H54 (cell line): ENCODE measurements around the gene AGAP3.

ENCODE experiments used
- DNase-seq: peaks from one replicate; pipeline ENCODE4 v3.0.0; 2011; ENCODE audit warnings: low spot score, mixed read lengths; ENCODE audit not compliant: insufficient read length
- FAIRE-seq: peaks from 3 replicates; lab custom pipeline; 2011; peaks lifted over from hg19 to GRCh38; lab: Jason Lieb, UNC
- POLR2A ChIP-seq: IDR thresholded peaks from 2 replicates; pipeline ENCODE4 v1.6.1; 2011; ENCODE audit warnings: low read depth, mild to moderate bottlenecking, low read length

AGAP3 gene

DNA sequence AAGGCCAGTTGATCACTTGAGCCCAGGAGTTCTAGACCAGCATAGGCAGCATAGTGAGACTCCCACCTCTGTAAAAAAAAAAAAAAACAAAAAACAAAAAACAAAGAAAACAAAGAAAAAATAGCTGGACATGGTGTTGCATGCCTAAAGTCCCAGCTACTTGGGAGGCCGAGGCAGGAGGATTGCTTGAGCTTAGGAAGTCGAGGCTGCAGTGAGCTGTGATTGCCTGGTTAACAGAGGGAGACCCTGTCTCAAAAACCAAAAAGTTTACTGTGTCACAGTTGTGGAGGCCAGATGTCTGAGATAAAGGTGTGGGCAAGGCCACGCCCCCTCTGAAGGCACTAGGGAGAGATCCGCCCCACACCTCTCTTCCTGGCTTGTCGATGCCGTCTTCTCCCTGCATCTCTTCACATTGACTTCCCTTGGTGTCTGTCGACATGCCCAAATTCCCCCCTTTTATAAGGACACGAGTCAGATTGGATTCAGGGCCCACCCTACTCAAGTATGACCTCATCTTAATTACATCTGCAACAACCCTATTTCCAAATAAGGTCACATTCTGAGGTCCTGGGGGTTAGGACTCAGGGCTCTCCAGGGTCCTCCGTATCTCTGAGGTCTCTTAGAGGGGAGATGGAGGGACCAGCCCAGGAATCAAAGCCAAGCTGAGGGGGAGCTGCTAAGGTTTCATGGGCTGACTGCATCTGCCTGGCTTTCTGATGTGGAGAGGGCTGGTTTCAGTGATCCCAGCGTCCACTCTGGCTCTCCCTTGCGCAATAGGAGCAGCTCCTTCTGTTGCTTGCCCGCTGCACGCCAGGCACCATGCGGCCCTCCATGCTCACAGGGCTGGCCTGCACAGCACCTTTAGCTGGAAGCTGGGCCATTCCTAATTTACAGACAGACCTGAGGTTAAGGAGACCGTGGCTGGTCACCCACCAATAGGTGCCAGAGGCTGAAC, 23.1 kb downstream of the AGAP3 start:
- TF ChIP-seq POLR2A: 0 out of 2 replicates have a peak, but pooled peaks have one; percentile 9
- FAIRE-seq (no peak), DNase-seq (no peak)

DNA sequence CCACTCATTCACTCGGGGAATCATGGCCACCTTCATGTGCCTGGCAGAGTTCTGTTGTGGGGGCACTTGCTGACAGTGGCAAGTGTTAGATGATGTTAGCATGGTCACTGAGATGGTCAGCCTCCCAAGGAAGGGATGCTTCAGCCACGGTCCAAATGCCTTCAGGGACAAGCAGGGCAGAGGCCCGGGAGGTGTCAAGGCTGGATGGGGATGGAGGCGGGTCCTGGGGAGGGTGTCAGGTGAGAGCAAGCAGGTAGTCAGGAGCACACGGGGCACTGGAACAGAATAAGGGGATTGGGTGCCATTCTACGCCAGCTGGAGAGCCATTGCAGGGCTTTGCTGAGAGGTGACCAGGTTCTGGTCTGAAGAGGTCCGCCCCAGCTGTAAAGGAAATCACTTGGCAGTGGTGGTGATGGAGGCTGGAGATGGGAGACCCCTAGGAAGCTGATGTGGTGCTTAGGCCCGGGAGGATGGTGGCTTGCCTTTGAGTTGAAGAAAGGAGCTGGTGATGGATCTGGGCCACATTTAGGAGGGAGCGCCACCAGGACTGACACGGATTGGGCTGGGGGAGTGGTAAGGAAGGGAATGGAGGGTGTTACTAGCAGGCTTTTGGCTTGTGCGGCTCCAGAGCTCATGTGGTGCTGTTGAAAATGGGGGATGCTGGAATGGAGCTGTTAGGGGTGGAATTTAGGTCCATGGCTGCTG, 24.1 kb downstream of the AGAP3 start:
- FAIRE-seq: no peak
- DNase-seq: no peak
- TF ChIP-seq POLR2A: no peak

DNA sequence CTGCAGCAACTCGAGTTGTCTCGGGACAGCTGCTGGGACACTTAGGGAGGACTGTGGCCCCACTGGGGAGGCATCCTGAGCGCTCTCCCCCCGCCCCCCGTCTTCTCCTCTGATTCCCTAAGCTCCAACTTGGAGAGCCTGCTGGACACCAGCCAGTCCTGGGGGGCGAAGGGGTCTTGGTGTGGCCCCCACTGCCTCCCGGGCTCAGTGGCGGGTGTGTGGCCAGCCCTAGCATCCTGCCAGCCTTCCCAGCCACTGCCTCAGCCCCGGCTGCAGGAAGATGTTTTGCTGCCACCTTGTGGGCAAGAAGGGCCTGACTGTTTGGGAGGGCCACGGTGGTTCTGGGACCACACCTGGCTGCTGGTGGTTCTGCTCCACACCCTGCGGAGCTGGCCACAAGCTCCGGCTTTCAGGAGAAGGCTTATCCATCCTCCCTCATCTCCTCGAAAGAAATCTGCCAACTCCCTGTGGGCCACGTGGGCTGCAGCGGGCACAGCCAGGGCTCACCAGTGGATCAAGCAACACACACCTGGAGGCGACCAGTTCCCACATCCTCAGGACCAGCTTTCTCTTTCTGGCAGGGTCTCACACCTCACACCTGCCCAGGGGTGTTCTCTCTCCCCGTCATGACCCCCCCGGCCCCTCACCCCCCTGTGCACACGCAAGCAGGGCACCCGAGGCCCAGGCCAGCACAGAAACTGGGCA, 24.8 kb downstream of the AGAP3 start:
- DNase-seq: peak; percentile 94
- FAIRE-seq: no peak
- no peak for TF ChIP-seq POLR2A

DNA sequence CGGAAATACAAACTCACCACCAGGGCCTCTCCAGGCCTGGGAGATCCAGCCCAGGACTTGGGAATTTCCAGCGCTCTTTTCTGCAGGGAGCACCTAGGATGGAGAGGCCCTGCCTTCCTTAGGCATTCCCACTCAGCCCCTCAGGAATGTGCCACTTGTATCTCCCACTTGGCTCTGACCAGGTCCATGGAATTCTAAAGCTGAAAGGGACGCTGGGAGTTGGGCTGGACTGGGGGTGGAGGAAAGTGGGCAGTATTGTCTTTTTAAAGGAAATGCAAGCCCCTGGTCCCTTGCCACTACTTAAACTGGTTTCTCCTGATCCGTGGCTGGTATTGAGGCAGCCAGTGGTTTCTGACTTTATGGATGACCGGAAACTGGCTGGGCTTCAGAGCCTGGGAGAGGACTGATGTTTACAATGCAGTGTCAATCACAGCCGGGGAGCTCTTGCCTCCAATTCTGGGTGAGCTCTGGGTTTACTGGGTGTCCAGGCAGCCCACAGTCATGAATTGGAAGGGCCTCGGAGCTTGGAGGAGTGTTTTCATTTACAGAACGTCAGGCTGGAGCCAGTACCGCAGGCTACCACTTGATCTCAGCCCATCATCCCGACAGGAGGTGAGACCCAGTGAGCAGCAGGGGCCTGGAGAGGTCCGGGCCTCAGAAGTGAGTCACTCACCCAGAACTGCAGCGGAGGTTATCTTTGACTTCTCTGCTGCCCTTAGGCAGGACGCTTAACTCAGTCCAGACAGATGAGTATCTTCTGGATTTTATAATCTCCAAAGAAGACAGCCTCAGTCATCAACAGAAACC, 27.3 kb downstream of the AGAP3 start:
- DNase-seq (peak; percentile 99), FAIRE-seq (no peak)
- no peak for TF ChIP-seq POLR2A

DNA sequence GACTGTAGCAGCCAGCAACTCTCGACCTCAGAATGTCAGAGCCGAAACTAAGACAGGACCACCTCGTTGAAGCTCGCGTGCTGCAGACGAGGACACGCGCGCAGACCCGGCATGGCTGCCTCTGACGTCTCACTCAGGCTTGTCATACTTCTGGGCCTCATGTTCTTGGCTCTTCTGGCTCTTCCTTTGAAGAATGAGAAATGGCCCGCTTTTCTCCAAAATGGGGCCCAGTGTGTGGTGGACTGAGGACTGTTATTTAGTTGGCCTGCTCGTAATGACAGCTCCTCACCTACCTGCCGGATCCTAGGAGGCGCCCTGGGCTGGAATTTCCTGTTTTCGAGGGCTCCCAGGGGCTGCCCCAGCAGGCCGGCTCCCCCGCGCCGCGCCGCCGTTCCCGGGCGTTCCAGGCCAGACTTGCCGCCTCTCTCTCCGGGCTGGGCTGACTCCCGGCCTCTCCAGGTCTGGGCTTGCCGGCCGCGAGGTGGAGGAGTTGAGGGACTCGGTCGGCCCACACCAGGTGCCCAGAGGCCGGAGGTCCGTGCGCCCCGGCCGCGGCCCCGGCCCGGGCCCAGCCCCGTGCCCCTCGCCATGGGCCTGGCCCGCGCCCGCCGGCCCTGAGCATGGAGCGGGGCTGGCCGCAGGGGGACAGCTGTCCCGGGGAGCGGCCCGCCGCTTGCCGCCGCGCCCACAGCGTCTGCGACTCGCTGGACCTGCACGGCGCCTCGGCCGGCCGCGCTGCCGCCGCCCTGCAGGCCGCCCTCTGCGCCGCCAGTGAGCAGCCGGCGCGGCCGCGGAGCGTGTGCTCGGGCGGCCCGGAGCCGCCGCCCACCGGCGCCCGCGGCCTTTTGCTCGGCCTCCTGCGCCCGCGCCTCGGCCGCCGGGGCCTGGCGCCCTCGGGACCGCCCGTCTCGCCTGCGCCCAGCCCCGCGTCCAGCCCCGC, 28.1 kb downstream of the AGAP3 start:
- FAIRE-seq (no peak), DNase-seq (peak; percentile 76)
- no peak for TF ChIP-seq POLR2A

DNA sequence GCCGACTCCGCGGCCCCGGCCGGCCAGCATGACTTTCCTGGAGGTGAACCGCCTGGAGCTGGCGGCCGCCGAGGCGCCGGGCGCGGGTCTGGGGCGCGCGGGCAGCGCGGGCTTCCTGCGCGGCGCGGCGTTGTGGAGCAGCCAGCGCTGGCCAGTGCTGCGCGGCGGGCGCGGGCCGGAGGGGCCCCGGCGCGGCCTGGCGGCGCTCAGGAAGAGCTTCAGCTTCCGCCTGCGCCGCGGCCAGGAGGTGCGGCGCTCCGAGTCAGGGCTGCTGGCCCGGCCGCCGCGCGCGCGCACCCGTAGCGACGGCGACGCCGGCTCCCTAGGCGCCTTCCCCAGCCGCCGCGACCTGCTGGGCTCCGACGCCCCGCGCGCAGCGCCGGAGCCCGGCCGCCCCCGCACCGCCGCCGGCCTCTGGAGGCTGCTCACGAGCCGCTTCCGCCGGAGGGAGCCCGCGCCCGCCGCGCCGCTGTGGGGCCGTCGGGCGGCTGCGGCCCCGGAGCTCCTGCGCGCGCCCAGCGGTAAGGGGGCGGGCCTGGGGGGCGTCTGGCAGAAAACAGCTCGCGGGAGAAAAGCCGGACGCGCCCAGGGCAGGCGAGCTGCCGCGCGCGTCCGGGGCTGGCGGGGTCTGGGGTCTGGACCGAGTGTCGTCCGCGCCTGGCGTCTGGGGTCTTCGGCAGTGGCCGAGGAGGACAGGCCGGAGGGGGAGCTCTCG, 29.0 kb downstream of the AGAP3 start:
- FAIRE-seq: no peak
- TF ChIP-seq POLR2A: no peak
- DNase-seq: no peak

DNA sequence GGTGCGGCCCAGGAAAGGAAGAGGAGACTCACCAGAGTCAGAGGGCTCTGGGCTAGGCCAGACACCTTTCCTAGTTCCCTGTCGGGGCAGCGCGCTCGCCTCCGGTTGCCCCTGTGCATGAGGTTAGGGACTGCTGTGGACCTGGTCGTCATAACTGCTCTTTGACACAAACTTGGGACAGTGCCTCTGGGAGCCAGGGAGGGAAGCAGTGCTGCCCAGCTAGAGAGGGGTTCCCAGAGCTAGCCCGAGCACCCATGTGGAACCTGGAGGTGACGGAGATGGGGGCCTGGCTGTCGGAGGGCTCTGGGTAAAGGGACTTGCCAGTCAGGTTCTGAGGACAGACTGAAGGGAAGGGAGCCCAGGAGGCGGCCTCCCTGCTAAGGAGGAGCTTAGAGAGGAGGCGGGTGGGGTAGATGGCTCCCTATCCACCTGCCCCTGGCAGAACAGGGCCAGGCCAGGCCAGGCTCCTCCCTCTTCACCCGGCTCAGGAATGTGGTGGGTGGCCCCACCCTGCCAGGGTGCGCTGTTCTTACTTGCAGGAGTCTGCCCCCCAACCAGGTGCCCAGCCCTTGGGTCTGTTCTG, 29.7 kb downstream of the AGAP3 start:
- no peak for DNase-seq
- TF ChIP-seq POLR2A: no peak
- no peak for FAIRE-seq

DNA sequence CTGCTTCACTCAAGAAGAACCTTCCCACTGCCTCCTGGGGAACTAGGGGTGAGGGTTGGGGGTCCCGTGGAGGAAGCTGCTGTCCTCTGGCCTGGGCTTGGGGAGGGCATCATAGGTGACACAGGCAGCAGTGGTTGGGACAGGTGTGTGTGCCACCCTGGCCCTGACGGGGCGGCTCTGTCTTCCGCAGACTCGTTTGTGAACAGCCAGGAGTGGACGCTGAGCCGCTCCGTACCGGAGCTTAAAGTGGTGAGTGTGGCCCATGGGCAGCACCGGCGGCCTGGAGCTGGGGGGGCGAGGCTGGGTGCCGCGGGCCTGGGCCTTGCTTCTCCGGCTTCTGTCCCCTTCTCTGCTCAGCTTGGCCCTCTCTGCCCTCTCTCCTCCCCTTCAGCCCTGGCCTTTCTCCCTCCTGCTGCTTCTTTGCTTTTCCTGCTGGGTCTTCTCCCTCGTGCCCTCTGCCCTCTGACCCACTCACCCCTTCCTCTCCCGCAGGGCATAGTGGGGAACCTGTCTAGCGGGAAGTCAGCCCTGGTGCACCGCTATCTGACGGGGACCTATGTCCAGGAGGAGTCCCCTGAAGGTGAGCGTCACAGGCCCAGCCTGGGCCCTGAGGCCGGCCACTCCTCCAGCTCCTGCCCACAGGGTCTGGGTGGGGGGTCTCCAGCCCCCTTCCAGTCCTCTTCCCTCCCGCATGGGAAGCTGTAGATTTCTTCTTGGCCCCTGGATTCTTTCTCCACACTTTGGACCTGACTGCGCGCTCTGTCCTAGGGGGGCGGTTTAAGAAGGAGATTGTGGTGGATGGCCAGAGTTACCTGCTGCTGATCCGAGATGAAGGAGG, 30.5 kb downstream of the AGAP3 start:
- DNase-seq (no peak), FAIRE-seq (no peak)
- TF ChIP-seq POLR2A: no peak

DNA sequence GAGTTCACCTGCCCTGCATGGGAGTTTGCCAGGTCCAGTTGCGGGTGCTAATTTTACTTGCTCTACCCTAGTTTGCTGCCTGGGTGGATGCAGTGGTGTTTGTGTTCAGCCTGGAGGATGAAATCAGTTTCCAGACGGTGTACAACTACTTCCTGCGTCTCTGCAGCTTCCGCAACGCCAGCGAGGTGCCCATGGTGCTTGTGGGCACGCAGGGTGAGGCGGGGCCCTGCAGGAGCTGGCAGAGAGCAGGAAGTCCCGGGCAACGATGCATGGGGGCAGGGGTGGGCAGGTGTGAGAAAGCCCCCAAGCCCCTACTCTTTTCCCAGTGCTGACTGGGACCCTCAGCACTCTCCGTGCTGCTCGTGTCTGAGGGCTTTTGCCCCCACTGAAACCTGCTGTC, 31.3 kb downstream of the AGAP3 start:
- FAIRE-seq: no peak
- no peak for DNase-seq
- TF ChIP-seq POLR2A: no peak
